Stimulated activated CD4-positive, alpha-beta T cell treated with anti-CD3 and anti-CD28 coated beads, Interleukin-12 subunit alpha, Interleukin-12 subunit beta, amount 100 ng/mL, for 48 hours (primary cell): ENCODE measurements around the gene PNKD.
A peak's percentile ranks its signal among the peaks of the same experiment; 100 is the strongest.

ENCODE experiments used
- DNase-seq, 3 donors: peaks; one replicate each; pipeline ENCODE4 v3.0.0-alpha.2; 2020; ENCODE audit warnings: low read depth in 2 of 3, low spot score in 1 of 3

The PNKD gene

DNA sequence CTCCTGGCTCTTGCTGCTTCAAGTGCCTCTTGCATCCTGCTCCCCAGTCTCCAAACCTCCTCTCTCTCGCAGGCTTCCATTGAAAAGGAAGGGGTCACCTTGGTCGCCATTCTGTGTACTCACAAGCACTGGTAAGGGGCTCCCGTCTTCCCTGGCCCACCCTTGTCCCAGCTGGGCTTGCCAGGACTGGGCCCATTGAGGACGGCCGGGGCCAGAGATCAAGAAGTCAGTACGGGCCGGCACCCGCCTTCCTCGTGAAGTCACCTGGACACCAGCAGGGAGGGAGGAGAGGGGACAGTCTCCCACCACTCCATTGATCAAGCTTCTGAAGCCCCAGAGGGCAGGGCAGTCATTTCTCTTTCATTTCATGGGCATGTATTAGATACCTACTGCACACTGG lies 70.3 kb downstream of the PNKD start:
- no peak for DNase-seq

GRCh38 chr2:218341381-218341780 lies 71.1 kb downstream of the PNKD start:
- DNase-seq: no peak

GRCh38 chr2:218342837-218343236 lies 72.5 kb downstream of the PNKD start:
- DNase-seq: no peak

DNA sequence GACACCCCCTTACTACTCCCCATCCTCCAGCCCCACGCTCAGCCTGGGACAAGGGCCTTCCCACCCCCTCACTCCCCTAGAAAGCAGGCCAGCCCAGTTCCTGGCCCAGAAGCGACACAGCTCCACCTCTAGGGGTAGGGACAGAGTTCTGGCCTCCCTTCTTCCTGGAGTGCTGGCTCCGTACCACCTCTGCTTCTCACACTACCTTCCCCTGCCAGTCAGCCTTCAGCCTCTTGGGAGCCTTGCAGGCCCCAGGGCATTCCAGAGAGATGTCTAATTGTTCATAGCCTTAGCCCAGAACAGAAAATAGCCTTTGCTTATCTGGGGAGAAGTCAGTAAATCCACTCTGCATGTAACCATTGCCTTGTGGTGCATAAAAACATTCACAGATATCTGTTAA lies 73.3 kb downstream of the PNKD start:
- no peak for DNase-seq

DNA sequence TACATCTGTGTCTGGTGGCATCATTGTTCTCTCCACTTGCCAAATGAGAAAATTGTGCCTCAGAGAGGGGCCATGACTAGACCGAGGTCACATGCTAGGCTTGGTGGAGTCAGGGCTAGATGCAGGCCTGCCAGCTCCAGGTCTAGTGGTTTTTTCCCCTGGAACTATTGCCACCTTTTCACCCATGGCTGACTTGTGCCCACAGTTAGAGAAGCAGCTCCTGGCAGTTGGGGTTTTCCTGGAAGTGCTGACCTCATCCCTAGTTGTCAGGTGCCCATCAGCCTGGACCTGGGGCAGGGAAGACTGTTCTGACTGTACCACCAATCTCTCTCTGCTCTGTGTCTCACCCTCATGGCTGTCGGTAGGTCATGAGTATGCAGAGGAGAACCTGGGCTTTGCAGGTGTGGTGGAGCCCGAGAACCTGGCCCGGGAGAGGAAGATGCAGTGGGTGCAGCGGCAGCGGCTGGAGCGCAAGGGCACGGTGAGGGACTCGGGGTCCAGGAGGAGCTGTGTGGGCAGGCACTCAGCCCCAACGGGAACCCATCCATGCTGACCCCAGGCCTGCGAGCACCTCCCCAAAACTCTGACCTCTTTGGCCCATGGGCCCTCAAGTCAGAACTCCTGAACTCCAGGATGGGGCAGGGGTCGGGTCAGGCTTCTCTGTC lies 73.9 kb downstream of the PNKD start:
- DNase-seq: no peak

DNA sequence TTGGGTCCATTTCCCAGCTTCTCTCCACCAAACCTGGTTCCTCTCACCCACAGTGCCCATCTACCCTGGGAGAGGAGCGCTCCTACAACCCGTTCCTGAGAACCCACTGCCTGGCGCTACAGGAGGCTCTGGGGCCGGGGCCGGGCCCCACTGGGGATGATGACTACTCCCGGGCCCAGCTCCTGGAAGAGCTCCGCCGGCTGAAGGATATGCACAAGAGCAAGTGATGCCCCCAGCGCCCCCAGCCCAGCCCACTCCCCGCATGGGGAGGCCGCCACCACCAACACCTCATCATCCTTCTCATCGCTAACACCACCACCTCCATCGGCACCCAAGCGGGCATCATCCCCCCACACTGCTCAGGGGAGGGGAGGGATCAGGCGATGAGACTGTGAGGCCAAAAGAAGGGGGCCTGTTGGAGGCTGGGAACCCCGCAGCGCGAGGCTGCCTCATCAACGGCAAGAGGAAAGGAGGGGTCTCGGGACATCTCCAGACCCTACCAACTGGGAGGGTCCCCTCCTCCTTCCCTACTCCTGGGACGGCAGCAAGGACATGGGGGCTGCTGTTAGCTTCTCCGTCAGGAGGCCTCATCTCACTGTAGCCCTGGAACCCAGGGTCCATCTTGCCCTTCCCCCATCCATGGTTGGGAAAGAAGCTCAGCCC lies 74.6 kb downstream of the PNKD start:
- no peak for DNase-seq

- no peak for DNase-seq
Measured at GRCh38 chr2:218345491-218346236, 75.3 kb downstream of the PNKD start.

DNA sequence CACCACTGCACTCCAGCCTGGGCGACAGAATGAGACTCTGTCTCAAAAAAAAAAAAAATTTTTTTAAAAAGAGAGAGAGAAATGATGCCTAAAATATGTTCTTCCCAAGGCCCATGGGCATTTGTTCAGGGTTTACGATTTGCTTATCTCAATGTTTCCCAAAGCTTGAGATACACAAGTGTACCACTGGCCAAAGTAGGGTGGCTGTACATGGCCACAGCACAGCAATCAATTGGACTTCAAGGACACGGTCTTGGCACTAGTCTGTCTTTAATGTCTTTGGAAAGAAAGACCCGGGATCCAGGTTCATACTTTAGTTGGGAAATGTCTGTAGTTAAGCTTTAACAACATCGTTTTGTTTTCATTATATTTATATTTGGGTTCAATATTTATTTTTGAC lies 76.9 kb downstream of the PNKD start:
- DNase-seq: no peak

GRCh38 chr2:218354045-218354444 lies 83.7 kb downstream of the PNKD start:
- DNase-seq: no peak

- no peak for DNase-seq
Measured at GRCh38 chr2:218354850-218355443, 84.6 kb downstream of the PNKD start.

DNA sequence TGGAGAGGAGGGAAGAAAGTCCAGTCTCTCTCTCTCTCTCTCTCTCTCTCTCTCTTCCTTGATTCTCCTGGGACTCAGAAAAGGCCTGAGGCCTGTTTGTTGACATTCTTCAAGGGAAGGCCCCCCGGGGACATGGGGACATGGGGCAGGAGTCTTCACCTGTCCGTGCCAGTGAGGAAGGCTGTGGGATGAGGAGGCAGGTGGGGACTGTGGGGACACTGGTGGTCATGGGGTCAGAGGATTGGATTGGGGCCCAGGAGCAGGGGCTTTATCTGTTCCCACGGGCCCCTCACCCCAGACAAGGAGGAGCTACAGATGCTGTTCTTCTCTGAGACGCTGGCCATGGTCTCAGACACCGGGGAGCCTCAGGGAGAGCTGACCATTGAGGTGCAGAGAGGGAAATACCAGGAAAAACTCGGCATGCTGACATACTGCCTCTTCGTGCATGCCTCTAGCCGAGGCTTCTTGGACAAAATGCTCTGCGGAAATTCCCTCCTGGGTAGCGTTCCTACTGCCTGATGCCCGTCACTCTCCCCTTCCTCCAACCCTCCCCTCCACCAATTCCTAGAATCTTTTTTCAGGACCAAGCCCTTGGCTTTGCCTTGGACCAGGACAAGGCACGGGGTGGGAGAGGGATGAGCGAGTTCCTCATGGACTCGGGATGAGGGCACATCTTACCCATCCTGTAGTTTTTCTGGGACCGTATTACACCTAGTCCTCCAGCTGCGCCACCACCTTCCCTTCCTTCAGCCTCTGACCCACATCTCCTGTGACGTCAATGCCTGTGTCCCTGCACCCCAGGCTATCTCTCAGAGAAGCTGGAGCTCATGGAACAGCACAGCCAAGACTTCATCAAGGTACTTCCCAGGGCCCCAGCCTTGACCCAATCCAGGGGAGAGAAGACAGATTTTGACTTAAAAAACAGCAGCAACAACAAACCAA lies 87.2 kb downstream of the PNKD start:
- DNase-seq: no peak

DNA sequence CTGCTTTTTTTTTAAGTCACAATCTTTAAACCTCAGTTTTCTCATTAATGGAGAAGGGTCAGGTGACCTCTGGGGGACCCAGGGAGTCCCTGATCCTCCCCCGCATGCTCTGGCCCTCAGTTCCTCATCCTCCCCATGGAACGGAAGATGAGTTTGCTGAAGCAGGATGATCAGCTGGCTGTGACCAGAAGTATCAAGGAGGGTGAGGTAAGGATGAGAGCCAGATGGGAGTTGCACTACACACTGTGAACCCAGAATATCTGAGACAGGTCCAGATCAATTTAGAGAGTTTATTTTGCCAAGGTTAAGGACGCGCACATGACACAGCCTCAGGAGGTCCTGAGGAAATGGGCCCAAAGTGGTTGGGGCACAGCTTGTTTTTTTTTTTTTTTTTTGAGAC lies 90.1 kb downstream of the PNKD start:
- DNase-seq: no peak

- DNase-seq: no peak
Measured at GRCh38 chr2:218362606-218363005, 92.3 kb downstream of the PNKD start.

- DNase-seq: no peak
Measured at GRCh38 chr2:218363736-218364135, 93.4 kb downstream of the PNKD start.

DNA sequence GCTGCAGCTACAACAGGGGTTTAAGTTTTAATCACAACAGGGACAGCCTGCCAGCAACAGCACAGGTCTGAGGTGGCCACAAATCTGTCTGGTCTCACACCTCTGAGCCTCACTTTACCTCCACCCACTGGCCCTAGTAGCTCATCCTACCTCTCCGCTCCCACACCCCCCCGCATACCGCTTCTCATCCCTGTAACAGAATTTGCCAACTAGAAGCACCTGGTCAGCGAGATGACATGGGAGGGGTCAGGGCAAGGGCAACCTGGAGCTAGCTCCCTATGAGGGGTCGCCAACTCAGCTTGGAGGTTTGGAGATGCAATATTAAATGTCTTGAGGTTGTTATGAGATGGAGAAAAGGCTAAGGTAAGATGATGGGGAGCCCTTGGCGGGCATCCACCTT lies 93.9 kb downstream of the PNKD start:
- DNase-seq: no peak

GRCh38 chr2:218366621-218367414 lies 96.5 kb downstream of the PNKD start:
- no peak for DNase-seq

GRCh38 chr2:218367415-218368149 lies 97.3 kb downstream of the PNKD start:
- peak; percentile 32 to 60 (median 38) for DNase-seq

DNA sequence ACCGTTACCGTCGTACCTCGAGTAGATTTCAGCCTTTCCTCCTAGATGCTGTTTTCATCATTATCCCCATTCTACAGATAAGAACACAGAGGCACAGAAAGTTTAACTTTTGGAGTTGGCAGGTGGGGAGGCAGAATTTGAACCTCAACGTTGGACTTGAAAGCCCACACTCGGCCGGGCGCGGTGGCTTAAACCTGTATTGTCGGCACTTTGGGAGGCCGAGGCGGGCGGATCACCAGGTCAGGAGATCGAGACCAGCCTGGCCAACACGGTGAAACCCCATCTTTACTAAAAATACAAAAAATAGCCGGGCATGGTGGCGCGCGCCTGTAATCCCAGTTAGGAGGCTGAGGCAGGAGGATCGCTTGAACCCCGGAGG lies 97.8 kb downstream of the PNKD start:
- no peak for DNase-seq

- no peak for DNase-seq
Measured at GRCh38 chr2:218368621-218369153, 98.4 kb downstream of the PNKD start.
